ENCODE measurements around the gene TAB2. TPM values are rescaled to one million over a fixed set of nuclear protein-coding genes. Genes with fewer than 3 reads are reported as not detected.

Gene TAB2
- total RNA-seq, 1 experiment from 2014 or later, result 56.2 TPM

- no peaks in the 10 kb centered on the region for H3K9me3 Mint-ChIP-seq
- H3K9ac ChIP-seq (ENCODE audit: extremely low read depth, insufficient read length, low read length), result no peak overlapping the region
- no peak overlapping the region for H3K4me3 Mint-ChIP-seq
- H3K14ac ChIP-seq (ENCODE audit: insufficient read depth, low read length), result no peak overlapping the region
- H3K79me1 ChIP-seq (ENCODE audit: insufficient read depth, low read depth, low read length, poor library complexity, severe bottlenecking), result peaks cover 3% of the 10 kb centered on the region
- H4K5ac ChIP-seq (ENCODE audit: insufficient read length, low read depth, low read length), result no peak overlapping the region
- H2AK5ac ChIP-seq (ENCODE audit: insufficient read length, low read length), result no peak overlapping the region
- H3T11ph ChIP-seq (ENCODE audit: low read length), result no peak overlapping the region
- H3K79me2 ChIP-seq (ENCODE audit: insufficient read depth, low read length), result peaks cover 3% of the 10 kb centered on the region; the same call in 1 of the 2 replicates
- H3K18ac ChIP-seq (ENCODE audit: insufficient read length, low read depth, low read length), result no peak overlapping the region
- no peaks in the 10 kb centered on the region for H3K23me2 ChIP-seq (ENCODE audit: insufficient read length, low read depth, low read length, poor library complexity, severe bottlenecking)
- H3K27me3 Mint-ChIP-seq (ENCODE audit: low read depth), result no peaks in the 10 kb centered on the region
- H3K36me3 Mint-ChIP-seq (ENCODE audit: insufficient read depth in 1 of 3, low read depth in 3 of 3), result peaks cover 0 to 7% (median 0%) of the 10 kb centered on the region in 3 experiments; a peak in 1 of 7 replicates
- no CpG with 5 or more reads among the region's 2 CpGs for WGBS (ENCODE audit: extremely low coverage, insufficient read length, low lambda C conversion rate)
- no peak overlapping the region for H2BK12ac ChIP-seq (ENCODE audit: insufficient read length, low read depth, low read length)
- no peak overlapping the region for H3K4ac ChIP-seq (ENCODE audit: low read depth, low read length)
- no peak for DNase-seq
- no peak overlapping the region for H2BK5ac ChIP-seq (ENCODE audit: insufficient read length, low read length)
- H2BK15ac ChIP-seq (ENCODE audit: low read depth, low read length), result no peak overlapping the region
- H3K4me1 Mint-ChIP-seq, result no peaks in the 10 kb centered on the region
- H3K27me3 ChIP-seq (ENCODE audit: insufficient read depth, low read length), result no peaks in the 10 kb centered on the region
- no peak overlapping the region for H4K91ac ChIP-seq (ENCODE audit: insufficient read length, low read depth, low read length)
- H2AFZ ChIP-seq (ENCODE audit: low read length), result no peak overlapping the region
- no peaks in the 10 kb centered on the region for H3K9me3 ChIP-seq (ENCODE audit: control insufficient read depth, low read depth, low read length)
- no peak overlapping the region for H3K56ac ChIP-seq (ENCODE audit: insufficient read length, low read depth, low read length)
- no peak overlapping the region for H3K4me2 ChIP-seq (ENCODE audit: insufficient read depth, insufficient read length, low read length)
- H4K8ac ChIP-seq (replicated peaks; ENCODE audit: insufficient read length, low read depth, low read length), result no peak overlapping the region
- H2BK120ac ChIP-seq (ENCODE audit: low read depth, low read length, poor library complexity, severe bottlenecking), result no peak overlapping the region
- H3K27ac ChIP-seq (ENCODE audit: insufficient read length, low read depth, low read length), result no peak overlapping the region
- no peaks in the 10 kb centered on the region for H3K4me1 ChIP-seq (ENCODE audit: insufficient read depth, low read length)
- no peaks in the 10 kb centered on the region for H4K20me1 ChIP-seq (ENCODE audit: control insufficient read depth, insufficient read depth, insufficient read length)
- no peak for TF ChIP-seq CTCF (conservative IDR thresholded peaks at IDR 0.05)
- H2BK20ac ChIP-seq (ENCODE audit: low read depth, low read length, poor library complexity, severe bottlenecking), result no peak overlapping the region
- no peak overlapping the region for H3K23ac ChIP-seq (ENCODE audit: insufficient read length, low read depth, low read length)
- H3K27ac Mint-ChIP-seq, result no peak overlapping the region
Observed at GRCh38 chr6:149372062-149372461, 54.5 kb downstream of the TAB2 start.
